Measurements from ENCODE around the gene GPRC5A.

DNA sequence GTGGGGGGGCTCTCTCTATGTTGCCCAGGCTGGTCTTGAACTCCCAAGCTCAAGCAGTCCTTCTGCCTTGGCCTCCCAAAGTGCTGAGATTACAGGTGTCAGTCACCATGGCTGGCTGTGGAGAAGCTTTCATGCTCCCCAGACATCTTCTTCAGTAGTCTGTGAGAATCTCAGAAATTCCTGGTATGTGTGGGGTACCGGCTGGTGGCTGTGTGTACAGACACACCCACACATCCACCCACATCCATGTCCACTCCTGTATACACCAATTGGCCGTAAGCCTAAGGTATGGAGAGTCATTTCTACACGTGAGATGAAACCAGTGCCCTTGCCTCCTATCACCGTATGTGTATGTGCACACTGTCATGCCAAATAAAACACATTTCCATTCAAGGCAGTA is 32.8 kb downstream of the GPRC5A start:
- TF ChIP-seq POLR2A (IDR thresholded peaks at IDR 0.05) = no peak
- TF ChIP-seq, protein P1, sequence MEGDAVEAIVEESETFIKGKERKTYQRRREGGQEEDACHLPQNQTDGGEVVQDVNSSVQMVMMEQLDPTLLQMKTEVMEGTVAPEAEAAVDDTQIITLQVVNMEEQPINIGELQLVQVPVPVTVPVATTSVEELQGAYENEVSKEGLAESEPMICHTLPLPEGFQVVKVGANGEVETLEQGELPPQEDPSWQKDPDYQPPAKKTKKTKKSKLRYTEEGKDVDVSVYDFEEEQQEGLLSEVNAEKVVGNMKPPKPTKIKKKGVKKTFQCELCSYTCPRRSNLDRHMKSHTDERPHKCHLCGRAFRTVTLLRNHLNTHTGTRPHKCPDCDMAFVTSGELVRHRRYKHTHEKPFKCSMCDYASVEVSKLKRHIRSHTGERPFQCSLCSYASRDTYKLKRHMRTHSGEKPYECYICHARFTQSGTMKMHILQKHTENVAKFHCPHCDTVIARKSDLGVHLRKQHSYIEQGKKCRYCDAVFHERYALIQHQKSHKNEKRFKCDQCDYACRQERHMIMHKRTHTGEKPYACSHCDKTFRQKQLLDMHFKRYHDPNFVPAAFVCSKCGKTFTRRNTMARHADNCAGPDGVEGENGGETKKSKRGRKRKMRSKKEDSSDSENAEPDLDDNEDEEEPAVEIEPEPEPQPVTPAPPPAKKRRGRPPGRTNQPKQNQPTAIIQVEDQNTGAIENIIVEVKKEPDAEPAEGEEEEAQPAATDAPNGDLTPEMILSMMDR (IDR thresholded peaks at IDR 0.05) = no peak
